H9 (cell line): ENCODE measurements around the gene NINJ1. TPM values are rescaled to one million over a fixed set of nuclear protein-coding genes. Genes with fewer than 3 reads are reported as not detected.

Experiments
- DNase-seq: peaks from one replicate; pipeline ENCODE4 v3.0.0-alpha.2; 2017
- H2AFZ ChIP-seq: one replicate; pipeline ENCODE4 v1.6.1; 2013; ENCODE audit warnings: mild to moderate bottlenecking, low read length, control low read depth, moderate library complexity
- H2AK5ac ChIP-seq: 2 replicates; pipeline ENCODE4 v1.6.1; 2013; ENCODE audit warnings: low read length, control low read depth, mixed read lengths; ENCODE audit not compliant: insufficient read length
- H2BK120ac ChIP-seq: one replicate; pipeline ENCODE4 v1.6.1; 2013; ENCODE audit warnings: low read depth, mild to moderate bottlenecking, low read length, control low read depth, inconsistent platforms; ENCODE audit not compliant: poor library complexity, severe bottlenecking
- H2BK12ac ChIP-seq: 2 replicates; pipeline ENCODE4 v1.6.1; 2013; ENCODE audit warnings: low read length, control low read depth, mixed read lengths, low read depth; ENCODE audit not compliant: insufficient read length
- H2BK15ac ChIP-seq: 2 replicates; pipeline ENCODE4 v1.6.1; 2013; ENCODE audit warnings: low read depth, low read length, control low read depth
- H2BK20ac ChIP-seq: one replicate; pipeline ENCODE4 v1.6.1; 2013; ENCODE audit warnings: low read depth, mild to moderate bottlenecking, low read length, control low read depth, inconsistent platforms; ENCODE audit not compliant: poor library complexity, severe bottlenecking
- H2BK5ac ChIP-seq: 2 replicates; pipeline ENCODE4 v1.6.1; 2013; ENCODE audit warnings: low read length, control low read depth, mixed read lengths; ENCODE audit not compliant: insufficient read length
- H3K14ac ChIP-seq: 2 replicates; pipeline ENCODE4 v1.6.1; 2013; ENCODE audit warnings: low read length, control low read depth; ENCODE audit not compliant: insufficient read depth
- H3K18ac ChIP-seq: 2 replicates; pipeline ENCODE4 v1.6.1; 2013; ENCODE audit warnings: low read depth, mild to moderate bottlenecking, mixed read lengths, low read length, control low read depth; ENCODE audit not compliant: insufficient read length
- H3K23ac ChIP-seq: 2 replicates; pipeline ENCODE4 v1.6.1; 2013; ENCODE audit warnings: low read length, control low read depth, mixed read lengths, low read depth; ENCODE audit not compliant: insufficient read length
- H3K23me2 ChIP-seq: 2 replicates; pipeline ENCODE4 v1.6.1; 2013; ENCODE audit warnings: low read depth, mild to moderate bottlenecking, mixed read lengths, low read length, control low read depth; ENCODE audit not compliant: insufficient read length, poor library complexity, severe bottlenecking
- H3K27ac ChIP-seq: 2 replicates; pipeline ENCODE4 v1.5.1; 2013; ENCODE audit warnings: low read length, control low read depth, mixed read lengths, low read depth; ENCODE audit not compliant: insufficient read length
- H3K27me3 ChIP-seq: 2 replicates; pipeline ENCODE4 v1.6.1; 2013; ENCODE audit warnings: low read length, control low read depth, inconsistent platforms; ENCODE audit not compliant: insufficient read depth
- H3K4ac ChIP-seq: 2 replicates; pipeline ENCODE4 v1.6.1; 2013; ENCODE audit warnings: low read depth, mild to moderate bottlenecking, control low read depth, inconsistent platforms, low read length, moderate library complexity
- H3K4me1 ChIP-seq: 2 replicates; pipeline ENCODE4 v1.6.1; 2013; ENCODE audit warnings: low read length, control low read depth, inconsistent platforms; ENCODE audit not compliant: insufficient read depth
- H3K4me2 ChIP-seq: 2 replicates; pipeline ENCODE4 v1.6.1; 2013; ENCODE audit warnings: low read length, control low read depth, mixed read lengths; ENCODE audit not compliant: insufficient read length, insufficient read depth
- H3K56ac ChIP-seq: 2 replicates; pipeline ENCODE4 v1.6.1; 2013; ENCODE audit warnings: low read depth, mild to moderate bottlenecking, mixed read lengths, low read length, control low read depth; ENCODE audit not compliant: insufficient read length
- H3K79me1 ChIP-seq: 2 replicates; pipeline ENCODE4 v1.6.1; 2013; ENCODE audit warnings: low read depth, mild to moderate bottlenecking, moderate library complexity, low read length, control low read depth, inconsistent platforms; ENCODE audit not compliant: insufficient read depth, poor library complexity, severe bottlenecking
- H3K79me2 ChIP-seq: 2 replicates; pipeline ENCODE4 v1.6.1; 2013; ENCODE audit warnings: low read length, control low read depth, inconsistent platforms; ENCODE audit not compliant: insufficient read depth
- H3K9ac ChIP-seq: 2 replicates; pipeline ENCODE4 v1.6.1; 2013; ENCODE audit warnings: low read length, control low read depth, mixed read lengths; ENCODE audit not compliant: insufficient read length; ENCODE audit errors: extremely low read depth
- H3K9me3 ChIP-seq: one replicate; pipeline ENCODE4 v1.6.1; 2013; ENCODE audit warnings: low read depth, low read length, inconsistent platforms; ENCODE audit not compliant: control insufficient read depth
- H3T11ph ChIP-seq: one replicate; pipeline ENCODE4 v1.6.1; 2013; ENCODE audit warnings: mild to moderate bottlenecking, low read length, control low read depth, inconsistent platforms
- H4K20me1 ChIP-seq: one replicate; pipeline ENCODE4 v1.6.1; 2013; ENCODE audit not compliant: control insufficient read depth, insufficient read length, insufficient read depth
- H4K5ac ChIP-seq: 2 replicates; pipeline ENCODE4 v1.6.1; 2013; ENCODE audit warnings: low read depth, mild to moderate bottlenecking, mixed read lengths, low read length, control low read depth; ENCODE audit not compliant: insufficient read length
- H4K8ac ChIP-seq: replicated peaks from 2 replicates; pipeline ENCODE4 v1.6.1; 2013; ENCODE audit warnings: low read length, control low read depth, mixed read lengths, low read depth; ENCODE audit not compliant: insufficient read length
- H4K91ac ChIP-seq: 2 replicates; pipeline ENCODE4 v1.6.1; 2013; ENCODE audit warnings: low read depth, mild to moderate bottlenecking, moderate library complexity, mixed read lengths, low read length, control low read depth; ENCODE audit not compliant: insufficient read length
- H3K27ac Mint-ChIP-seq, 3 experiments: 2 replicates in 2 of 3; 3 replicates in 1 of 3; pipeline ENCODE4 v1.8.0; 2020 to 2021; ENCODE audit warnings: mixed read lengths in 3 of 3, mild to moderate bottlenecking in 1 of 3, moderate library complexity in 1 of 3
- H3K27me3 Mint-ChIP-seq: 2 replicates; pipeline ENCODE4 v1.8.0; 2021; ENCODE audit warnings: low read depth, mild to moderate bottlenecking, moderate library complexity, mixed read lengths
- H3K36me3 Mint-ChIP-seq, 3 experiments: 2 replicates in 2 of 3; 3 replicates in 1 of 3; pipeline ENCODE4 v1.8.0; 2020 to 2021; ENCODE audit warnings: low read depth in 3 of 3, mixed read lengths in 3 of 3; ENCODE audit not compliant: insufficient read depth in 1 of 3
- H3K4me1 Mint-ChIP-seq, 2 experiments: 2 replicates each; pipeline ENCODE4 v1.8.0; 2020; ENCODE audit warnings: mixed read lengths in 2 of 2
- H3K4me3 Mint-ChIP-seq, 2 experiments: 2 replicates in 1 of 2; 3 replicates in 1 of 2; pipeline ENCODE4 v1.8.0; 2020 to 2021; ENCODE audit warnings: mild to moderate bottlenecking in 2 of 2, mixed read lengths in 2 of 2, moderate library complexity in 1 of 2
- H3K9me3 Mint-ChIP-seq, 2 experiments: 2 replicates in 1 of 2; 3 replicates in 1 of 2; pipeline ENCODE4 v1.8.0; 2020; ENCODE audit warnings: mild to moderate bottlenecking in 2 of 2, mixed read lengths in 2 of 2, moderate library complexity in 1 of 2
- CTCF ChIP-seq: fragments of 200-600 bp; sonication (generic); conservative IDR thresholded peaks from 3 replicates; pipeline ENCODE4 v1.8.0; 2021; ENCODE audit warnings: antibody characterized with exemption, mild to moderate bottlenecking
- WGBS: extraction: QIAGEN DNeasy Blood & Tissue Kit; methylation state at CpG from one replicate; pipeline ENCODE4 v1.1.7; 2013; ENCODE audit warnings: missing lambda C conversion rate, low lambda C conversion rate, mixed read lengths; ENCODE audit not compliant: insufficient read length; ENCODE audit errors: extremely low coverage; 5-methylcytosine and 5-hydroxymethylcytosine counted together
- total RNA-seq: library from RNA; stranded (reverse); gene quantifications from 2 replicates; pipeline ENCODE4 v1.2.1, GENCODE V29; 2021

NINJ1 gene
- total RNA-seq, 1 experiment from 2014 or later: 28.9 TPM

- Histone ChIP-seq H3K56ac (no peak overlapping the region), H4K91ac (no peak overlapping the region), H3K4me2 (no peak overlapping the region), H3K23ac (no peak overlapping the region), H2BK120ac (no peak overlapping the region), H3K14ac (no peak overlapping the region), H3K9ac (no peak overlapping the region), H3K79me1 (no peaks in the 10 kb centered on the region), H3K4ac (no peak overlapping the region), H2BK15ac (no peak overlapping the region), H3K79me2 (no peaks in the 10 kb centered on the region), H2BK12ac (no peak overlapping the region), H3K9me3 (no peaks in the 10 kb centered on the region), H3K4me1 (no peaks in the 10 kb centered on the region), H2BK20ac (no peak overlapping the region), H2AFZ (no peak overlapping the region), H3K23me2 (no peaks in the 10 kb centered on the region), H4K5ac (no peak overlapping the region), H4K8ac (no peak overlapping the region), H3K27ac (no peak overlapping the region), H2BK5ac (no peak overlapping the region), H3K18ac (no peak overlapping the region), H3K27me3 (no peaks in the 10 kb centered on the region), H3T11ph (no peak overlapping the region), H4K20me1 (no peaks in the 10 kb centered on the region), H2AK5ac (no peak overlapping the region)
- TF ChIP-seq CTCF: no peak
- no peak for DNase-seq
- Mint-ChIP-seq H3K4me1 (no peaks in the 10 kb centered on the region), H3K36me3 (no peaks in the 10 kb centered on the region), H3K9me3 (no peaks in the 10 kb centered on the region), H3K4me3 (no peak overlapping the region), H3K27me3 (peaks cover under 1% of the 10 kb centered on the region; the same call in 1 of the 2 replicates), H3K27ac (no peak overlapping the region)
- WGBS: no CpG with 5 or more reads among the region's 6 CpGs
These were observed 33.1 kb upstream of the NINJ1 start for GRCh38 chr9:93167185-93167584.
